SK-N-DZ (cell line): Measurements from ENCODE around the gene BATF2.

Experiments used
- DNase-seq: peaks from one replicate; pipeline ENCODE4 v3.0.0-alpha.2; 2015; ENCODE audit warnings: low spot score
- small RNA-seq, 2 experiments: library from RNA; depleted of rRNA; stranded (forward); fragments of <200 nt; gene quantifications; one replicate each; pipeline ENCODE3, GENCODE V24; 2014

The BATF2 gene

GRCh38 chr11:64969209-64969608 is 27.6 kb downstream of the BATF2 start:
- no peak for DNase-seq

GRCh38 chr11:64967375-64967774 is 29.4 kb downstream of the BATF2 start:
- DNase-seq: no peak

DNA sequence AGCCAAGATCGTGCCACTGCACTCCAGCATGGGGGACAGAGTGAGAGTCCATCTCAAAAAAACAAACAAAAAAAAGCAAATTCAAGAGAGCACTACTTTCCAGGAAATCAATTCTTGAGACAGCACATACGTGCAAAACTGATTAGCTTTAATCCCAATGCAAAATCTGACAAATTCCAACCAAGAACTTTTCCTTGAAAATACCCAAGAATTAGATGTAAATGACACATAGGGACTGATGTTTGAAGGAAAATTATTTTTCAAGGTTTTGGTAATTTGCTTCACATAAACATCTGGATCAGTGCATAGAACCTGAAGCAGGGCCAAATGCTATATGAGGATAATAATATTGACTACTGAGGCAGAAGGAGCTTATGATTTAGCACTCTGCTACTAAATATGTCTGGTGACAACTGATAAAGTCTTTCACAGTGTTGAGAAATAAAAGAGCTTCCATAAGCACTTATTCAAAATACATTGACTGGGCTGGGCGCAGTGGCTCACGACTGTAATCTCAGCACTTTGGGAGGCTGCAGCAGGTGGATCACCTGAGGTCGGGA is 33.6 kb downstream of the BATF2 start:
- DNase-seq: no peak

DNA sequence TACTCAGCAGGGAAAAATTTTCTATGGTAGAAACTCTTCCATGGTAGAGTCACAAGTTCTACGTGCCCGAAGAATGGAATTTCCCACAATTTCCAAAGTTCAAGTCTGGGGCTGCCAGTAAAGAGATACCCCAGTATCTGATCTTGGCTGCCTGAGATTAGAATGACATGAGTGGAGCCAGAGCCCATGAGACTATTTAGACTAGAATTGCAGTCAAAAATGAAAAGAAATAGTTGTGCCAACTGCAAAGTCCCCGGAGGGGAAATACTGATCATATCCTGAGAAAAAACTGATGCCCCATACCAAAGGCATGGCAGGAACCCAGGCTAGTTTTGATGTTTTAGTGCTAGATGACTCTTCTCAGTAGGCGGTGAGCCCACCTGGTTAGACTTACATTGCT is 36.1 kb downstream of the BATF2 start:
- DNase-seq: no peak

GRCh38 chr11:64959498-64959897 is 37.3 kb downstream of the BATF2 start:
- DNase-seq: no peak

- DNase-seq: no peak
Measured at GRCh38 chr11:64954201-64954600, 42.6 kb downstream of the BATF2 start.

DNA sequence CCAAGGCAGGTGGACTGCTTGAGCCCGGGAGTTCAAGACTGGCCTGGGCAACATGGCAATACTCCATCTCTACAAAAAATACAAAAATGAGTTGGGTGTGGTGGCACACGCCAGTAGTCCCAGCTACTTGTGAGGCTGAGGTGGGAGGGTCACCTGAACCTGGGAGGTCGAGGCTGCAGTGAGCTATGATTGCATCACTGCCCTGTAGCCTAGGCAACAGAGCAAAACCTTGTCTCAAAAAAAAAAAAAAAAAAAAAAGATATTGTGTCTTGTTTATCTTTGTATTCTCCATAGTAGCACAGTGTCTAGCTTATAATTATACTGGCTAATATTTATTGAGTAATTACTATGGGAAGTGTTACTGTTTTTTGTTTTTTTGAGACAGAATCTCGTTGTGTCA is 45.2 kb downstream of the BATF2 start:
- DNase-seq: no peak

DNA sequence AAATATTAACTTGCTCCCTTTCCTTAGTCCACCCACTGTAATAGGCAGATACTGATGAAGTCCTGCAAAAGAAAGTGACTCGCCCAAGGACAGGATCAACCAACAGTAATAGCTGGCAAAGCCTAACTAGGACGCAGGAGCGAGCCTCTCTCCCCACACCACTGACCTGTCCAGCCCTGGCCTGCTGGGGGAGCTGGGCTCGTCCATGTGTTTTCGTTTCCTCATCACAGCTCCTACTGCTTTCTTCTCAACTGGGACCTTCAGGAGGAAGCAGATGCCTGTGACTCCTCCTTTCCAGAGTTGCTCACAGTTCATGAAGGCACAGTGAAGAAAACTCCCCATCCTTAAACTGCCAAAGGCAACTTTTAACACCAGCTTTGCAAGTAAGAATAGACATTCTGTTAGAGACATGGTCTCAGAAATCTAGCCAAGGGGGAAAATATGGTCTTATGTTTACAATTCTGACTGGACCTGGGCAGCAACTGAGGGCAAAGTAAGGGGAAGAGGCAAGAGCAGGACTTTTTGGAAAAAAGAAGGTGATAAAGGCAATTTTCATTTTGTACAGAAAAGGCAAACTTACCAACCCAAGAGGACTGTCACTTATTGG is 49.5 kb downstream of the BATF2 start:
- DNase-seq: no peak

Small RNA genes lying within 50 kb of the gene (small RNA-seq; reads per million reads assigned to genes)
- gene MIR6879: 0 reads per million in 2 experiments
- gene SNX15: 0 to 0.03 reads per million in 2 experiments
